H1 (cell line): ENCODE measurements around the gene PTPMT1. TPM values are rescaled to one million over a fixed set of nuclear protein-coding genes. Genes with fewer than 3 reads are reported as not detected.

Experiments
- CBX8 ChIP-seq: fragments of 300-800, 300-1000 bp; sonication (generic); IDR thresholded peaks from 2 replicates; pipeline ENCODE4 v1.7.1; 2016; ENCODE audit warnings: low read depth, low read length, borderline replicate concordance
- polyA plus RNA-seq, 7 experiments: library from polyadenylated mRNA; depleted of rRNA in 3 of 7; stranded (reverse) in 5 of 7; unstranded in 2 of 7; fragments of >200 nt in 5 of 7; fragments of 200-250 nt in 2 of 7; gene quantifications; 1 replicate in 5 of 7; 2 replicates in 1 of 7; 4 replicates in 1 of 7; pipeline versions ENCODE4 v1.2.1 to v1.2.3, GENCODE V29; 2011 to 2013; ENCODE audit warnings: missing spikeins in 2 of 7, mixed read lengths in 2 of 7
- total RNA-seq: library from RNA; stranded (reverse); fragmentation: NEBNext Ultra II Directional; extraction: Animal tissue kit (Norgen Biotek cat#: 25700); gene quantifications from 2 replicates; pipeline ENCODE4 v1.2.1, GENCODE V29; 2021

Gene PTPMT1
- total and polyA plus RNA-seq, 2 of the 8 experiments (the other 6 are each of a cell fraction or from before 2014, with no cell fraction given): 44.8 to 105 TPM

GRCh38 chr11:47583844-47584243 is 18.4 kb downstream of the PTPMT1 start (continued):
- no peak for TF ChIP-seq CBX8
- TF ChIP-seq, all 59 proteins: peak for 0
